Measurements from ENCODE around the gene DGUOK.

- TF ChIP-seq CTCF (IDR thresholded peaks at IDR 0.05 in 2 of 3, conservative IDR thresholded peaks at IDR 0.05 in 1 of 3; ENCODE audit: borderline replicate concordance in 1 of 3, insufficient read depth in 1 of 3, low read depth in 2 of 3, low read length in 2 of 3) (no peak), EZH2 (IDR thresholded peaks at IDR 0.05) (no peak), POLR2A (IDR thresholded peaks at IDR 0.05; ENCODE audit: borderline replicate concordance, extremely low read depth, insufficient read depth, insufficient read length) (no peak), YY1 (IDR thresholded peaks at IDR 0.05; ENCODE audit: extremely low read depth, insufficient replicate concordance, low read depth, low read length) (no peak), JUND (IDR thresholded peaks at IDR 0.05) (no peak), POLR2AphosphoS5 (IDR thresholded peaks at IDR 0.05; ENCODE audit: low read depth, low read length) (no peak), FOSL1 (IDR thresholded peaks at IDR 0.05; ENCODE audit: low read depth) (no peak)
Observed at GRCh38 chr2:73899801-73900336, 26.8 kb upstream of the DGUOK start.

Data from HCT116 (cell line).